GM12872 (cell line): ENCODE results near the gene CLEC5A.
A peak's percentile ranks its signal among the peaks of the same experiment; 100 is the strongest.

Source experiments
- CTCF ChIP-seq: IDR thresholded peaks from 3 replicates; pipeline ENCODE4 v1.5.1; 2011; ENCODE audit warnings: low read depth, mild to moderate bottlenecking, low read length, moderate library complexity; ENCODE audit not compliant: insufficient read depth

CLEC5A gene

GRCh38 chr7:141978351-141978750, 31.6 kb upstream of the CLEC5A start:
- no peak for TF ChIP-seq CTCF

DNA sequence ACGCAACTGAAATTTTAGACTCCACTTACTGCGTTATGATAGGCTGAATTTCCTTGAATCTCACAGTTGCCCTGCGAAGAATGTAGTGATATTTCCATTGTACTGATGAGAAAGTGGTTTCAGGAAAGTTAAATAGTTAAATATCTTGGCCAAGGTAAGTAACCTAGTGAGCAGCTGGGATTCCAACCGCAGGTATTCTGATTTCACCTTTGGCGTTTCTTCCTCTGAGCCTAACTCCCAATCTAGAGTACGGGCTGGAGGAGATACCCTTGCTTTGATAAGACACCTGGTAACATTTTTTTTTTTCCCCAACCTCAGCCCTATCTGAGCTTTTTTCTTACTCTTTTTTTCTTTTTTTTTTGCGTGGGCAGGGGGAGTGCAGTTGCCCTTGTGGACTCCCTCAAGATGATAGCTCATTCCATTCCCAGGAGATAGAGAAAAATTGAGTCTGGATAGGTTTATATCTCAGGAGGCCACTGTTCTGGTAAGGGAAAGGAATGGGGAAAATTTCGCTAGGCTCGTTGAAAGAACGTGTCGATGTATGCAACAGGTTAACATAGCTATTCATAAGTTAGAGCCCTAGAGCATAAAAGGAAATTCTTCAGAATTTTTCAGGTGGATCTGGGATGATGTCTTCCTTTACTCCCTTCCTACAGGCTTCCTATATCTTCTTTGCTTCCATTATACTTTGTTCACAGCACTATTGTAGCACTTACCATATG, 29.9 kb upstream of the CLEC5A start:
- TF ChIP-seq CTCF, result no peak

DNA sequence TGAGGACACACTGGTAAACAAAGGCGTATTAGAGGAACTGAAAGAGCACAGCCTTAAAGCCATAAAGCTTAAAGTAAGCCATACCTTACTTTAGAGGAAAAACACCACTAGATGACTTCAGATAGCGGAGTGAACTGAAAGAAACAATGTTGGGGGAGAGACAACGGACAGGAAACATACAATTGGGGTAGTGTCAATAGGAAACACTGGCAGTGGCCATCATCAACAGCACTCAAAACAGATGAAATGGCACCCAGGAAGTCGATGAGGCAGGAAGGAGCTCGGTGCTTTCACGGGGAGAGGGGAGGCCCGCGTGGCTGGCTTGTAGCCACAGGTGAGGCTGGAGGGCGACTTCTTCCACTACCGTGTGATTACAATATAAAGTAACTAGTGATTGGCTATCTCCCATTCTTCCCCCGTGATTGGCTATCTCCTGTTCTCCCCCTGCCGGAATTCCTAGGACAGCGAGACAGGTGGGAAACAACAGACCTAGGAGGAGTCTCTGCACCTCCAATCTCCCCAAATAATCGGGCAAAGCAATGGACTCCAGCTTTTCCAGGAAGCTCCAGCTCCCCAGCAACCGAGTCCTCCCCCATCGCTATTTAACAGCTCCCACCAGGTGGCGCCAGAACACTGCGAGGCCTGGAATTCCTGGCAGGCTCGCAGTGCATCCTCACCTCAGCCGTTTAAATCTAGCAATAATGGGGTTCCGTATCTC, 29.2 kb upstream of the CLEC5A start:
- peak; percentile 91 for TF ChIP-seq CTCF

DNA sequence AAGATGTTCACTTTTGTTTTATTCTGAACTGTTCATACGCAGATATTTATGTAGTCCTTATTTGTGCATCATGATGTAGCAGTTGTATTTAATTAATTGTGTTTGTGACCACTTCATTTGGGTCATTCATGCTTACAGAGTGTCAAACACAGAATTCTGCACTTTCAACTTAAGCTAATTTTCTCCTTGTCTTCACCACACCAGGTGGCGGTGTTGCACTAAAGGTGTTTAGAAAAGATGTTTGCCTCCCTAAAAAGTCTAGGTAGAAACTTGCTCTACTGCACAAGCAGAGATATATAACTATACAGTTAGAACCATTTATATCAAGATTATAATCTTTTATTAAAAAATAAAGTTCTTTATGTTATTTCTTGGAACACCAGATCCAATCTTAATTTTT, 28.1 kb upstream of the CLEC5A start:
- no peak for TF ChIP-seq CTCF

DNA sequence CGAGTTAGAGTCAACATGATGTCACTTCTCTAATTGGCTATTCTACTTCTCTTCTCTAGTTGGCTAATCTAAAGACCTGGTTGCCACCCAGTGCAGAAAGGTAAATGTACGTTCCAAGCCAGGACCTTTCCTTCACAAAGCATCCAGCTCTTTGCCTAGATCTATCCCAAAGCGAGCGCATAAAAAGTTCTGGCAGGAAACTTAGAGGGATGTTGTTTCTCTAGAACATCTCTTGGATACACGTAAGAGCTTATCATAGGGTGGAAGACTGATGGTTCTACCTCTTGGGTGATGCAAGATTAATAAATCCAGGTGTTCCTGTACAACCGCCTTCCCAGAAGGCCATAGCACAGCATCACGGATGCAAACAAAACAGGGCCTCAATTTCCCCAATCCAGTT, 26.9 kb upstream of the CLEC5A start, which contains the start of gene TAS2R38:
Gene TAS2R38, minus strand, starts transcription at position 101 of the 400 bp plus-strand sequence. Its CDS starts 84 bp downstream, at position 17.
- TF ChIP-seq CTCF, result no peak

DNA sequence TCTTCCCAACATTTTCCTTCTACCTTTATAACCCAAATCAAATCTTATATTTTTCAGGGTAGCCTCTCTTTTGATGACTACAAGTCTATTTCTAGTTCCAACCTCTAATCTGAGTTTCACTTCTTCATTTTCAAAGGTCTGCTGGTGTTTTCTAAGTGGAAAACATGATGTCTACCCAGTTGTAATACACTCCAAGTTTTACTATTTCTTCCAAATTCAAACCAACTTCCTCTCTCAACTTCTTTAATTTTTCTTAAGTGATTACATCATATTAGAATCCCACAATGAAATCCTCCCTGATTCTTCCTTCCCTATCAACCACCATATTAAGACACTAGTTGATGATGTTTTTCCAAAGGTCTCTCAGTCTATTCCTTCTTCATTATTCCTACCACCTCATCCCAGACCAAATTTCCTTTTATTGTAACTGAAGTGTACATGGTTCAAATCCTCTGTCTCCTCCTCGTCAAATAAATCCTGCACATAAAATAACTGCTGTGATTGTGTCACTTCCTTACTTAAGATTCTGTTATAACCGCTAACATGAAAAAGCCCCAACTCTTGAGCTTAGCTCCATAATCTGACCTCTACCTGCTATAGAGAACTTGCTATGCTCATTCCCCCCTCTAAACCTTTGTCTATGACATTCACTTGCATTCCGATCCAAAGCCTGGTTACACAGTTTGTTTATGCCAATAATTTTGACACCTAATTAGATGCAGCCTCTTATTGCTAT, 14.1 kb upstream of the CLEC5A start:
- no peak for TF ChIP-seq CTCF

DNA sequence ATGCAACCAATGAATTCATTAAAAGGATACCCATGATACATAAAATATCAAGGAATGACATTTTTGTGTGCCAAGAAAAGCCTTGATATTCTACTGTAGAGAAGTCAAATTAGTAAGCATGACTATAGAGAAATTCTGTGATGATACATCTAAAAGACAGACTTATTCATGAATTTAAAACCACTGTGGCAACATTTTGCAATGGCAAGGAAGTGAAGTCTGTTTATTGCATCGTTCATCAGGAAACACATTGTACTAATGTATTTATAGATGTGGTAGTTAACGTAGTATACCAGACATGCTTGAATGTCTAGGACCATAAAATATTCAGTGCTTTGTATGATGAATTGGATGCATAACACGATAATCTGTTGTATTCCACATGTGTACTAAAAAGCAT, 9.3 kb upstream of the CLEC5A start:
- no peak for TF ChIP-seq CTCF
